Fibroblast of skin of scalp (primary cell): ENCODE measurements around the gene BEST2.

Experiments
- DNase-seq: peaks from one replicate; pipeline ENCODE4 v3.0.0-alpha.2; 2013

The BEST2 gene

DNA sequence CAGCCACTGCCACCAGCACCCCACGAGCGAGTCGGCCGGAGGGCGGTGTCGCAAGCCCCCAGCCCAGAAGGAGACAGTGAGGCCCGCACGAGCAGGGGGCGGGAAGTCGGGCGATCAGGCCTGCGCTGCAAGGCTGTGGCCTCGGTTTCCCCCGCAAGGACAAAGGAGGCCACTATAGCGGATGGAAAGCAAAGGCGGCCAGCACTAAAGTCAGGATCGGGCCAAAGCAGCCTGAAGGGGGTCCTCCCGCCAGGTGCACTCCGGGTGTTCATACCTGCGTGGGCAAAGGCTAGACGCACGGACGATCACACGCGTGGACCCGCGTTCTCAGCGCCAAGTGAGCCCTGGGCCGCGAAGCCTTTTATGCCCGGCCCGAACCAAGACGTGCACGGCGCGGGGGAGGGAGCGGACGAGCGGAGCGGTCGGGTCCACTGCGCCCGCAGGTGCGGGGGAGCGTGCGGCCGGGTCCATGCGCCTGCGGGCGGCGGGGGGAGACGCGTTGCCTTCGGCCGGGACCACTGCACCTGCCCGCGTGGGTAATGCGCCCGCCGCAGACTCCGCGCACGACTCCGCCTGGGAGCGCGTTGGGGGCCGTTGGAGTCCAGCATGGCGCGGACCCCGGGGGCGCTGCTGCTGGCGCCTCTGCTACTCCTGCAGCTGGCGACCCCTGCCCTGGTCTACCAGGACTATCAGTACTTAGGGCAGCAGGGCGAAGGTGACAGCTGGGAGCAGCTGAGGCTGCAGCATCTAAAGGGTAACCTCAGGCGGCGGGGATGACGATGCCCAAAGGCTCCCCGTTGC is 50.1 kb downstream of the BEST2 start, which contains the start of the genes PRDX2 and THSD8:
TSS of gene PRDX2 (minus strand) at position 335 of the 801 bp plus-strand sequence. CDS start 539 bp downstream, outside the sequence.
TSS of gene THSD8 (plus strand) at position 604 of the 801 bp plus-strand sequence. CDS start at position 607, 3 bp downstream.
- DNase-seq, result peak; percentile 54

DNA sequence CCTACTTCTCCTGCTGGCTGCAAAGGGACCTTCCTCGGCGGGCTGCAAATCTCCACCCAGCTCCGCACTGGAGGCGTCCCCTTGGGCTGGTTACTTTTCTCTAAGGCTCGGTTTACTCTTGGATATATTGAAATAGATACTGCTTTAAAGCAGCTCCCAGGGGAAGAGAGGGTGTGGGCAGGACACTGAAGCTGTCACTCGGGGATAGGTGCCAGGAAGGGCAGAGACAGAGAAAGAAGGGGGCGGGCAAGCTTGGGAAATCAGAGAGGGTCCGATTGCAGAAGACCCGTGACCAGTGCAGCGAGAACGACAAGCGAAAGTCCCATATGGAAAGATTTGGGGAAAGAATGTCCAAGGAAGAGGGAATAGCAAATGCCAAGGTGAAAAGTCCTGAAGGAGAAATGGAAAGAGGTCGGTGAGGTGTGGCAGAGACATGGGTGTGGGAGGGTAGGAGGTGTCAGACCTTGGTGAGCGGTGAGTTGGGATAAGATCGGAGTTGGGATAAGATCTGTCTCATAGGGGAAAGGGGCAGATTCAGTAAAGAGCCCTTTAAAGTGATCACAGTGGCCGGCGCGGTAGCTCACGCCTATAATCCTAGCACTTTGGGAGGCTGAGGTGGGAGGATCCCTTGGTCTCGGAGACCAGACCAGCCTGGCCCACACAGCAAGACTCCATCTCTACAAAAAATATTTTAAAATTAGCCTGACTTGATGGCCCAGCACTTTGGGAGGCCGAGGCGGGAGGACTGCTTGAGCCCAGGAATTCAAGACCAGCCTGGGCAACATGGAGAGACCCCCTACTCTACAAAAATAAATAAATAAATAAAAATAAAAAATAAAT is 50.9 kb downstream of the BEST2 start:
- no peak for DNase-seq

DNA sequence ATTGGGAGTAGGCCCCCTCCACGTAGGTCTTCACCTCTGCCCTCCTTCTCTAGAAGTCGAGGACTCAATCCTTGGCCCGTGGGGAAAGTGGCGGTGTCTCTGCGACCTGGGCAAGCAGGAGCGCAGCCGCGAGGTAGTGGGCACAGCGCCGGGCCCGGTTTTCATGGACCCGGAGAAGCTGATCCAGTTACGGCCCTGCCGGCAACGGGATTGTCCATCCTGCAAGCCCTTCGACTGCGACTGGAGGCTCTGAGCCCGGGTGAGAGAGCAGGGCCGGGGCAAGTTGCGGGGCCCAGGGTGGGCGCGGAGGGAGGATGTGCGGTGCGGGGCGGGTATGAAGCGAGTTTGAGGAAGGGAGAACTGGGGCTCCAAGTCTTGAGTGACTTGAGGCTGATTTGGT is 52.5 kb downstream of the BEST2 start:
- DNase-seq, result no peak

DNA sequence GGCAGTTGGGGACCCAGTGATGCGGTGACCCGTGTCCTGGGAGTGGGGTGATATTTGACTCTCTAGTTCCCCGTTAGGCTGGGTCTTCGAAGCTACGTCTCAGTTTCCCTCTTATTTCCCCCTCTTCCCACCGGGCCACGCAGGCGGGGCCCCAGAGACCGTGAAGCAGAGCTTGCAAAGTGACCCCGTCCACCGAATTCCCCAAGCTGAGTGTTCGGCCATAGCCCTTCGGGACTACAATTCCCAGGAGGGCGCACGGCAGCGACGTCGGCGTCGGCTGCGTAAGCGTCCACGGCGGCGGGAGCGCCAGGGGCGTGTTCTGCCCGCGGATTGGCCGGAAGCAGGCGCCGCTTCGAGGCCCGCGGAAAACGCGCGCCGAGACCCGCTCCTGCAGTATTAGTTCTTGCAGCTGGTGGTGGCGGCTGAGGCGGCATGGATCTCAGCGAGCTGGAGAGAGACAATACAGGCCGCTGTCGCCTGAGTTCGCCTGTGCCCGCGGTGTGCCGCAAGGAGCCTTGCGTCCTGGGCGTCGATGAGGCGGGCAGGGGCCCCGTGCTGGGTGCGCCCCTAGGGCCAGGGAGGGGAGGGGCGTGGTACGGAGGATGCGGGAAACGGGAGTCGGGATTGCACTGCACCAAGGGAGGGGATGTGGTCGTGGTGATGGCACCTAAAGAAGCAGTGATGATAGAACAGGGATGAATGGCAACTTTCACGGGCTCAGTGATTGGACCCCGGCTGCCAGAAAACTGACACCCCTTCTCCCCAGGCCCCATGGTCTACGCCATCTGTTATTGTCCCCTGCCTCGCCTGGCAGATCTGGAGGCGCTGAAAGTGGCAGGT is 54.9 kb downstream of the BEST2 start, which contains the start of gene RNASEH2A:
TSS of gene RNASEH2A (plus strand) at position 343 of the 840 bp plus-strand sequence. CDS start at position 433, 90 bp downstream.
- peak; percentile 91 for DNase-seq
